Colon (tissue), 2 donors: ENCODE measurements around the gene TFF3.

ENCODE experiments used
- FAIRE-seq: peaks from 2 replicates; lab custom pipeline; 2012; peaks lifted over from hg19 to GRCh38; lab: Jason Lieb, UNC
- donor health status: control.
- donor health status: control.

TFF3 gene

GRCh38 chr21:42346866-42347600 lies 31.8 kb upstream of the TFF3 start:
- FAIRE-seq: no peak

GRCh38 chr21:42346441-42346840 lies 31.2 kb upstream of the TFF3 start:
- no peak for FAIRE-seq

GRCh38 chr21:42344631-42345030 lies 29.4 kb upstream of the TFF3 start:
- no peak for FAIRE-seq

GRCh38 chr21:42343963-42344510 lies 28.8 kb upstream of the TFF3 start:
- no peak for FAIRE-seq

- no peak for FAIRE-seq
Measured at GRCh38 chr21:42343556-42343955, 28.3 kb upstream of the TFF3 start.

- FAIRE-seq: no peak
Measured at GRCh38 chr21:42343101-42343500, 27.9 kb upstream of the TFF3 start.

- FAIRE-seq: no peak
Measured at GRCh38 chr21:42341776-42342542, 26.8 kb upstream of the TFF3 start.

GRCh38 chr21:42340187-42341050 lies 25.2 kb upstream of the TFF3 start:
- no peak for FAIRE-seq

- FAIRE-seq: no peak
Measured at GRCh38 chr21:42338729-42339715, 23.8 kb upstream of the TFF3 start.

GRCh38 chr21:42337830-42338728 lies 22.9 kb upstream of the TFF3 start:
- FAIRE-seq: no peak

- FAIRE-seq: no peak
Measured at GRCh38 chr21:42337276-42337675, 22.1 kb upstream of the TFF3 start.

GRCh38 chr21:42336054-42336453 lies 20.8 kb upstream of the TFF3 start:
- FAIRE-seq: no peak

- FAIRE-seq: no peak
Measured at GRCh38 chr21:42332557-42333317, 17.5 kb upstream of the TFF3 start.

- FAIRE-seq: no peak
Measured at GRCh38 chr21:42331660-42332059, 16.5 kb upstream of the TFF3 start.

GRCh38 chr21:42330380-42331371 lies 15.5 kb upstream of the TFF3 start:
- no peak for FAIRE-seq

GRCh38 chr21:42324896-42325295 lies 9.7 kb upstream of the TFF3 start:
- FAIRE-seq: no peak

- no peak for FAIRE-seq
Measured at GRCh38 chr21:42321845-42322244, 6.6 kb upstream of the TFF3 start.

GRCh38 chr21:42321231-42321630 lies 6.0 kb upstream of the TFF3 start:
- no peak for FAIRE-seq
